ENCODE measurements around the gene DNAJC10.
"Not testable (repeated sequence)": the region's sequence is repeated elsewhere in the genome, so short reads cannot be mapped to it uniquely, and the experiment has no call there.

DNAJC10 gene

GRCh38 chr2:182741620-182742019, 25.6 kb downstream of the DNAJC10 start:
- Histone ChIP-seq H3K27me3 (ENCODE audit: insufficient read depth, low read length, poor library complexity, severe bottlenecking) (no peaks in the 10 kb centered on the region), H3K79me2 (ENCODE audit: insufficient read depth, low read length) (no peaks in the 10 kb centered on the region), H3K9me3 (ENCODE audit: insufficient read depth, low read depth, low read length) (no peaks in the 10 kb centered on the region), H3F3A (ENCODE audit: low read depth) (no peaks in the 10 kb centered on the region), H3K9ac (ENCODE audit: low read depth, low read length, poor library complexity, severe bottlenecking) (no peak overlapping the region), H4K20me1 (ENCODE audit: insufficient read depth, low read length, poor library complexity, severe bottlenecking) (peaks cover 11% of the 10 kb centered on the region), H3K4me1 (ENCODE audit: insufficient read depth, low read length, poor library complexity, severe bottlenecking) (peaks cover 8% of the 10 kb centered on the region), H3K4me3 (ENCODE audit: low read length, poor library complexity, severe bottlenecking) (no peak overlapping the region), H3K9me2 (replicated peaks; ENCODE audit: low read depth, low read length) (no peaks in the 10 kb centered on the region), H3K4me2 (ENCODE audit: low read depth, low read length, poor library complexity, severe bottlenecking) (no peak overlapping the region), H2AFZ (ENCODE audit: low read length) (no peak overlapping the region), H3K36me3 (ENCODE audit: insufficient read depth, low read length) (peaks cover 38% of the 10 kb centered on the region)
- TF ChIP-seq CTCF (conservative IDR thresholded peaks at IDR 0.05; ENCODE audit: low read length) (no peak), EZH2phosphoT487 (IDR thresholded peaks at IDR 0.05; ENCODE audit: borderline replicate concordance) (no peak)

- Histone ChIP-seq H3K79me2 (ENCODE audit: insufficient read depth, low read length) (no peaks in the 10 kb centered on the region), H4K20me1 (ENCODE audit: insufficient read depth, low read length, poor library complexity, severe bottlenecking) (peaks cover 11% of the 10 kb centered on the region), H3K9ac (ENCODE audit: low read depth, low read length, poor library complexity, severe bottlenecking) (no peak overlapping the region), H3F3A (ENCODE audit: low read depth) (no peaks in the 10 kb centered on the region), H3K36me3 (ENCODE audit: insufficient read depth, low read length) (peaks cover 24% of the 10 kb centered on the region; the same call in 1 of the 2 replicates), H3K4me2 (ENCODE audit: low read depth, low read length, poor library complexity, severe bottlenecking) (no peak overlapping the region), H3K9me3 (ENCODE audit: insufficient read depth, low read depth, low read length) (no peaks in the 10 kb centered on the region), H3K27me3 (ENCODE audit: insufficient read depth, low read length, poor library complexity, severe bottlenecking) (no peaks in the 10 kb centered on the region), H3K4me1 (ENCODE audit: insufficient read depth, low read length, poor library complexity, severe bottlenecking) (peaks cover 8% of the 10 kb centered on the region), H3K4me3 (ENCODE audit: low read length, poor library complexity, severe bottlenecking) (no peak overlapping the region), H2AFZ (ENCODE audit: low read length) (no peak overlapping the region), H3K9me2 (replicated peaks; ENCODE audit: low read depth, low read length) (no peaks in the 10 kb centered on the region)
- TF ChIP-seq EZH2phosphoT487 (IDR thresholded peaks at IDR 0.05; ENCODE audit: borderline replicate concordance) (no peak), CTCF (conservative IDR thresholded peaks at IDR 0.05; ENCODE audit: low read length) (no peak)
These were observed 28.4 kb downstream of the DNAJC10 start for GRCh38 chr2:182744490-182744889.

- no peaks in the 10 kb centered on the region for H3F3A ChIP-seq (ENCODE audit: low read depth)
- H3K9me2 ChIP-seq (replicated peaks; ENCODE audit: low read depth, low read length) = no peaks in the 10 kb centered on the region
- no peak overlapping the region for H3K4me2 ChIP-seq (ENCODE audit: low read depth, low read length, poor library complexity, severe bottlenecking)
- peaks cover 29% of the 10 kb centered on the region; the same call in 1 of the 2 replicates for H3K36me3 ChIP-seq (ENCODE audit: insufficient read depth, low read length)
- no peak overlapping the region for H3K4me3 ChIP-seq (ENCODE audit: low read length, poor library complexity, severe bottlenecking)
- H3K79me2 ChIP-seq (ENCODE audit: insufficient read depth, low read length) = no peaks in the 10 kb centered on the region
- no peaks in the 10 kb centered on the region for H3K27me3 ChIP-seq (ENCODE audit: insufficient read depth, low read length, poor library complexity, severe bottlenecking)
- no peak overlapping the region for H3K9ac ChIP-seq (ENCODE audit: low read depth, low read length, poor library complexity, severe bottlenecking)
- H3K9me3 ChIP-seq (ENCODE audit: insufficient read depth, low read depth, low read length) = no peaks in the 10 kb centered on the region
- peaks cover 8% of the 10 kb centered on the region for H3K4me1 ChIP-seq (ENCODE audit: insufficient read depth, low read length, poor library complexity, severe bottlenecking)
- TF ChIP-seq EZH2phosphoT487 (IDR thresholded peaks at IDR 0.05; ENCODE audit: borderline replicate concordance) = no peak
- TF ChIP-seq CTCF (conservative IDR thresholded peaks at IDR 0.05; ENCODE audit: low read length) = no peak
- no peak overlapping the region for H2AFZ ChIP-seq (ENCODE audit: low read length)
- H4K20me1 ChIP-seq (ENCODE audit: insufficient read depth, low read length, poor library complexity, severe bottlenecking) = peaks cover 11% of the 10 kb centered on the region
These were observed 29.0 kb downstream of the DNAJC10 start for GRCh38 chr2:182745061-182745460.

- peaks cover 38% of the 10 kb centered on the region; the same call in 1 of the 2 replicates for H3K36me3 ChIP-seq (ENCODE audit: insufficient read depth, low read length)
- H3K4me2 ChIP-seq (ENCODE audit: low read depth, low read length, poor library complexity, severe bottlenecking) = not testable (repeated sequence)
These were observed 29.8 kb downstream of the DNAJC10 start for GRCh38 chr2:182745894-182746293.

More at GRCh38 chr2:182745894-182746293, 29.8 kb downstream of the DNAJC10 start:
- not testable (repeated sequence) for H3K79me2 ChIP-seq (ENCODE audit: insufficient read depth, low read length); H3K4me3 ChIP-seq (ENCODE audit: low read length, poor library complexity, severe bottlenecking); H4K20me1 ChIP-seq (ENCODE audit: insufficient read depth, low read length, poor library complexity, severe bottlenecking); H3F3A ChIP-seq (ENCODE audit: low read depth); H3K27me3 ChIP-seq (ENCODE audit: insufficient read depth, low read length, poor library complexity, severe bottlenecking); H3K9ac ChIP-seq (ENCODE audit: low read depth, low read length, poor library complexity, severe bottlenecking); H3K9me3 ChIP-seq (ENCODE audit: insufficient read depth, low read depth, low read length); H2AFZ ChIP-seq (ENCODE audit: low read length); H3K4me1 ChIP-seq (ENCODE audit: insufficient read depth, low read length, poor library complexity, severe bottlenecking); H3K9me2 ChIP-seq (replicated peaks; ENCODE audit: low read depth, low read length)
